ENCODE data around the gene HAUS7. TPM values are rescaled to one million over a fixed set of nuclear protein-coding genes. Genes with fewer than 3 reads are reported as not detected.

HAUS7 gene
- total and polyA plus RNA-seq, 2 of the 8 experiments (the other 6 are each of a cell fraction or from before 2014, with no cell fraction given) = 45.4 to 54.0 TPM

DNA sequence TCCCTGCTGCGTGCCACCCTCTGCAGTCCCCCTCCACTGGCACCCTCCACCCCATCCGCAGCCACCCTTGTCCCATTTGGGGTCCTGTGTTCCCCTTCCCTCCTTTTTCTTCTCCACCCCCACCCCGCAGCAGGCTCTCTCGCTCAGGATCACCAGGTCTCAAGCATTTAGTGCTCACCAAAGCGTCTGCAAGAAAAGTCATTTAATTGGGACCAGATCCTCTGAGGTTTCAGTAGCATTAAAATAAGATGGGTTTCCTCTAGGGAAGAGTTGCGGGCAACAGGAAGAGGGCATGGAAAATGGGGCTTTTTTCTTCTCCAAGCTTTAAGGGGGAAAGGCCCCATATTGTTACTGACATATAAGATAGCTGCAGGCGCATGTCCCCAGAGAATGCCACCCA is 4.9 kb upstream of the HAUS7 start (continued):
- TF ChIP-seq CHD7 (IDR thresholded peaks at IDR 0.05; ENCODE audit: insufficient replicate concordance, low read length) = no peak
- TF ChIP-seq BACH1 (IDR thresholded peaks at IDR 0.05; ENCODE audit: low read length) = no peak
- TF ChIP-seq SIRT6 (IDR thresholded peaks at IDR 0.05; ENCODE audit: low read length) = no peak
- TF ChIP-seq TAF1 (IDR thresholded peaks at IDR 0.05; ENCODE audit: low read depth, low read length) = no peak
- TF ChIP-seq HDAC6 (IDR thresholded peaks at IDR 0.05; ENCODE audit: low read depth, low read length) = no peak
- no peak for TF ChIP-seq RXRA (IDR thresholded peaks at IDR 0.05; ENCODE audit: insufficient read depth, low read depth, low read length)
- TF ChIP-seq JUND (IDR thresholded peaks at IDR 0.05; ENCODE audit: low read length) = no peak
- no peak for TF ChIP-seq ASH2L (IDR thresholded peaks at IDR 0.05; ENCODE audit: low read length)
- TF ChIP-seq TBP (IDR thresholded peaks at IDR 0.05; ENCODE audit: low read depth, low read length) = no peak
- TF ChIP-seq KDM4A (IDR thresholded peaks at IDR 0.05; ENCODE audit: low read depth, low read length, severe bottlenecking) = no peak
- TF ChIP-seq, protein P1, sequence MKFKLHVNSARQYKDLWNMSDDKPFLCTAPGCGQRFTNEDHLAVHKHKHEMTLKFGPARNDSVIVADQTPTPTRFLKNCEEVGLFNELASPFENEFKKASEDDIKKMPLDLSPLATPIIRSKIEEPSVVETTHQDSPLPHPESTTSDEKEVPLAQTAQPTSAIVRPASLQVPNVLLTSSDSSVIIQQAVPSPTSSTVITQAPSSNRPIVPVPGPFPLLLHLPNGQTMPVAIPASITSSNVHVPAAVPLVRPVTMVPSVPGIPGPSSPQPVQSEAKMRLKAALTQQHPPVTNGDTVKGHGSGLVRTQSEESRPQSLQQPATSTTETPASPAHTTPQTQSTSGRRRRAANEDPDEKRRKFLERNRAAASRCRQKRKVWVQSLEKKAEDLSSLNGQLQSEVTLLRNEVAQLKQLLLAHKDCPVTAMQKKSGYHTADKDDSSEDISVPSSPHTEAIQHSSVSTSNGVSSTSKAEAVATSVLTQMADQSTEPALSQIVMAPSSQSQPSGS (IDR thresholded peaks at IDR 0.05; ENCODE audit: low read length) = no peak
